ENCODE results near the gene RRH.
"Not testable (repeated sequence)": the region's sequence is repeated elsewhere in the genome, so short reads cannot be mapped to it uniquely, and the experiment has no call there.

The RRH gene

GRCh38 chr4:109836985-109837384 is 9.2 kb downstream of the RRH start:
- Histone ChIP-seq H3K27ac (ENCODE audit: low read length) (no peak overlapping the region), H3K27me3 (ENCODE audit: control insufficient read depth in 1 of 2, insufficient read depth in 2 of 2, low read length in 2 of 2) (no peaks in the 10 kb centered on the region), H3K9ac (ENCODE audit: low read length in 2 of 2) (no peak overlapping the region), H3K36me3 (ENCODE audit: control insufficient read depth in 2 of 2, insufficient read depth in 2 of 2, low read length in 2 of 2) (no peaks in the 10 kb centered on the region), H3K4me3 (ENCODE audit: low read length in 2 of 2) (no peak overlapping the region), H3K4me1 (ENCODE audit: control insufficient read depth, insufficient read depth, low read length) (no peaks in the 10 kb centered on the region), H3K9me3 (ENCODE audit: control insufficient read depth in 2 of 2, low read length in 2 of 2) (no peaks in the 10 kb centered on the region)

- Histone ChIP-seq H3K27me3 (ENCODE audit: control insufficient read depth in 1 of 2, insufficient read depth in 2 of 2, low read length in 2 of 2) (no peaks in the 10 kb centered on the region), H3K36me3 (ENCODE audit: control insufficient read depth in 2 of 2, insufficient read depth in 2 of 2, low read length in 2 of 2) (no peaks in the 10 kb centered on the region), H3K9me3 (ENCODE audit: control insufficient read depth in 2 of 2, low read length in 2 of 2) (no peaks in the 10 kb centered on the region), H3K4me3 (ENCODE audit: low read length in 2 of 2) (no peak overlapping the region), H3K27ac (ENCODE audit: low read length) (no peak overlapping the region), H3K4me1 (ENCODE audit: control insufficient read depth, insufficient read depth, low read length) (no peaks in the 10 kb centered on the region), H3K9ac (ENCODE audit: low read length in 2 of 2) (no peak overlapping the region)
Observed at GRCh38 chr4:109846395-109847098, 18.8 kb downstream of the RRH start.

GRCh38 chr4:109847896-109848442 is 20.2 kb downstream of the RRH start, which contains the start of gene LRIT3:
TSS of gene LRIT3 (plus strand) at chr4:109848107. CDS start at chr4:109848202, 95 bp downstream.
- Histone ChIP-seq H3K9ac (ENCODE audit: low read length in 2 of 2) (no peak within 1 kb of the TSS), H3K4me3 (ENCODE audit: low read length in 2 of 2) (no peak within 1 kb of the TSS), H3K9me3 (ENCODE audit: control insufficient read depth in 2 of 2, low read length in 2 of 2) (no peaks in the 10 kb centered on the region), H3K27me3 (ENCODE audit: control insufficient read depth in 1 of 2, insufficient read depth in 2 of 2, low read length in 2 of 2) (no peaks in the 10 kb centered on the region), H3K27ac (ENCODE audit: low read length) (no peak within 1 kb of the TSS), H3K36me3 (ENCODE audit: control insufficient read depth in 2 of 2, insufficient read depth in 2 of 2, low read length in 2 of 2) (no peaks in the 10 kb centered on the region), H3K4me1 (ENCODE audit: control insufficient read depth, insufficient read depth, low read length) (no peaks in the 10 kb centered on the region)

GRCh38 chr4:109848501-109848900 is 20.7 kb downstream of the RRH start:
- H3K9ac ChIP-seq (ENCODE audit: low read length in 2 of 2) = no peak overlapping the region
- no peaks in the 10 kb centered on the region for H3K36me3 ChIP-seq (ENCODE audit: control insufficient read depth in 2 of 2, insufficient read depth in 2 of 2, low read length in 2 of 2)
- H3K4me3 ChIP-seq (ENCODE audit: low read length in 2 of 2) = no peak overlapping the region
- no peak overlapping the region for H3K27ac ChIP-seq (ENCODE audit: low read length)
- H3K4me1 ChIP-seq (ENCODE audit: control insufficient read depth, insufficient read depth, low read length) = no peaks in the 10 kb centered on the region
- H3K9me3 ChIP-seq (ENCODE audit: control insufficient read depth in 2 of 2, low read length in 2 of 2) = no peaks in the 10 kb centered on the region
- no peaks in the 10 kb centered on the region for H3K27me3 ChIP-seq (ENCODE audit: control insufficient read depth in 1 of 2, insufficient read depth in 2 of 2, low read length in 2 of 2)

- Histone ChIP-seq H3K36me3 (ENCODE audit: control insufficient read depth in 2 of 2, insufficient read depth in 2 of 2, low read length in 2 of 2) (no peaks in the 10 kb centered on the region), H3K9me3 (ENCODE audit: control insufficient read depth in 2 of 2, low read length in 2 of 2) (no peaks in the 10 kb centered on the region), H3K4me3 (ENCODE audit: low read length in 2 of 2) (no peak overlapping the region), H3K27me3 (ENCODE audit: control insufficient read depth in 1 of 2, insufficient read depth in 2 of 2, low read length in 2 of 2) (no peaks in the 10 kb centered on the region), H3K27ac (ENCODE audit: low read length) (no peak overlapping the region), H3K4me1 (ENCODE audit: control insufficient read depth, insufficient read depth, low read length) (no peaks in the 10 kb centered on the region), H3K9ac (ENCODE audit: low read length in 2 of 2) (no peak overlapping the region)
Observed at GRCh38 chr4:109850601-109851000, 22.8 kb downstream of the RRH start.

- H3K27ac ChIP-seq (ENCODE audit: low read length); H3K36me3 ChIP-seq (ENCODE audit: control insufficient read depth in 2 of 2, insufficient read depth in 2 of 2, low read length in 2 of 2); H3K4me1 ChIP-seq (ENCODE audit: control insufficient read depth, insufficient read depth, low read length); H3K4me3 ChIP-seq (ENCODE audit: low read length in 2 of 2); H3K27me3 ChIP-seq (ENCODE audit: control insufficient read depth in 1 of 2, insufficient read depth in 2 of 2, low read length in 2 of 2); H3K9me3 ChIP-seq (ENCODE audit: control insufficient read depth in 2 of 2, low read length in 2 of 2); H3K9ac ChIP-seq (ENCODE audit: low read length in 2 of 2): not testable (repeated sequence)
Observed at GRCh38 chr4:109859426-109860300, 31.9 kb downstream of the RRH start.

GRCh38 chr4:109861271-109861670 is 33.5 kb downstream of the RRH start:
- Histone ChIP-seq H3K27me3 (ENCODE audit: control insufficient read depth in 1 of 2, insufficient read depth in 2 of 2, low read length in 2 of 2) (no peaks in the 10 kb centered on the region), H3K4me3 (ENCODE audit: low read length in 2 of 2) (no peak overlapping the region), H3K27ac (ENCODE audit: low read length) (no peak overlapping the region), H3K4me1 (ENCODE audit: control insufficient read depth, insufficient read depth, low read length) (no peaks in the 10 kb centered on the region), H3K9me3 (ENCODE audit: control insufficient read depth in 2 of 2, low read length in 2 of 2) (no peaks in the 10 kb centered on the region), H3K9ac (ENCODE audit: low read length in 2 of 2) (no peak overlapping the region), H3K36me3 (ENCODE audit: control insufficient read depth in 2 of 2, insufficient read depth in 2 of 2, low read length in 2 of 2) (no peaks in the 10 kb centered on the region)

- Histone ChIP-seq H3K27me3 (ENCODE audit: control insufficient read depth in 1 of 2, insufficient read depth in 2 of 2, low read length in 2 of 2) (no peaks in the 10 kb centered on the region), H3K36me3 (ENCODE audit: control insufficient read depth in 2 of 2, insufficient read depth in 2 of 2, low read length in 2 of 2) (peaks cover 0 to 2% of the 10 kb centered on the region in 2 donors), H3K4me1 (ENCODE audit: control insufficient read depth, insufficient read depth, low read length) (no peaks in the 10 kb centered on the region), H3K4me3 (ENCODE audit: low read length in 2 of 2) (no peak overlapping the region), H3K9me3 (ENCODE audit: control insufficient read depth in 2 of 2, low read length in 2 of 2) (no peaks in the 10 kb centered on the region), H3K27ac (ENCODE audit: low read length) (no peak overlapping the region), H3K9ac (ENCODE audit: low read length in 2 of 2) (no peak overlapping the region)
Observed at GRCh38 chr4:109861916-109862511, 34.2 kb downstream of the RRH start.

- H3K4me3 ChIP-seq (ENCODE audit: low read length in 2 of 2) = no peak overlapping the region
- H3K27ac ChIP-seq (ENCODE audit: low read length) = no peak overlapping the region
- H3K9me3 ChIP-seq (ENCODE audit: control insufficient read depth in 2 of 2, low read length in 2 of 2) = no peaks in the 10 kb centered on the region
- no peaks in the 10 kb centered on the region for H3K27me3 ChIP-seq (ENCODE audit: control insufficient read depth in 1 of 2, insufficient read depth in 2 of 2, low read length in 2 of 2)
- H3K36me3 ChIP-seq (ENCODE audit: control insufficient read depth in 2 of 2, insufficient read depth in 2 of 2, low read length in 2 of 2) = peaks cover 0 to 2% of the 10 kb centered on the region in 2 donors
- H3K4me1 ChIP-seq (ENCODE audit: control insufficient read depth, insufficient read depth, low read length) = no peaks in the 10 kb centered on the region
- no peak overlapping the region for H3K9ac ChIP-seq (ENCODE audit: low read length in 2 of 2)
Observed at GRCh38 chr4:109864134-109864533, 36.4 kb downstream of the RRH start.

- Histone ChIP-seq H3K27me3 (ENCODE audit: control insufficient read depth in 1 of 2, insufficient read depth in 2 of 2, low read length in 2 of 2) (no peaks in the 10 kb centered on the region), H3K27ac (ENCODE audit: low read length) (no peak overlapping the region), H3K4me1 (ENCODE audit: control insufficient read depth, insufficient read depth, low read length) (no peaks in the 10 kb centered on the region), H3K9ac (ENCODE audit: low read length in 2 of 2) (no peak overlapping the region), H3K4me3 (ENCODE audit: low read length in 2 of 2) (no peak overlapping the region), H3K9me3 (ENCODE audit: control insufficient read depth in 2 of 2, low read length in 2 of 2) (peaks cover 0 to 3% of the 10 kb centered on the region in 2 donors), H3K36me3 (ENCODE audit: control insufficient read depth in 2 of 2, insufficient read depth in 2 of 2, low read length in 2 of 2) (peaks cover 6 to 10% of the 10 kb centered on the region in 2 donors)
Observed at GRCh38 chr4:109870061-109870460, 42.3 kb downstream of the RRH start.
